Globus pallidus (tissue), 1 donor: ENCODE data around the gene SLC35F3.

ENCODE experiments used
- DNase-seq: peaks from one replicate; pipeline ENCODE4 v3.0.0-alpha.2; 2015; ENCODE audit warnings: low spot score

The SLC35F3 gene

GRCh38 chr1:234256359-234256758 is 351.9 kb downstream of the SLC35F3 start:
- no peak for DNase-seq

- DNase-seq: no peak
Measured at GRCh38 chr1:234258071-234258470, 353.6 kb downstream of the SLC35F3 start.

DNA sequence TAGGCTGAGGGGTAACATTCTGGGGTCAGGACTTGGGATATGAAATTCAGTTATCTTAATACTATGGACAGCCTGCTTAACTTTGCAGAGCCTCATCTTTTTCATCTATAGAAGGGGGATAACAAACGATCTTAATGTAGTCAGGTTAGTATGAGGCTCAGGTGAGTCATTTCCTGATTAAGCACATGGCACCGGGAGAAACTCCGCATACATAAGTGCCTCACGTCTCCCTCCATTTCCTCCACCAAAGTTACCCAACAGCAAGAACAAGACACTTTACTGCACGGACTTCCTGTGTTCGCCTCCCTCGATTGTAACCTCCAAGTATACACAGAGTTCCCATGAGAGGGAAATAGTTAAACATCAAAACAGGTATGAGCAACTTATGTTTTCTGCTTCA is 356.1 kb downstream of the SLC35F3 start:
- no peak for DNase-seq

DNA sequence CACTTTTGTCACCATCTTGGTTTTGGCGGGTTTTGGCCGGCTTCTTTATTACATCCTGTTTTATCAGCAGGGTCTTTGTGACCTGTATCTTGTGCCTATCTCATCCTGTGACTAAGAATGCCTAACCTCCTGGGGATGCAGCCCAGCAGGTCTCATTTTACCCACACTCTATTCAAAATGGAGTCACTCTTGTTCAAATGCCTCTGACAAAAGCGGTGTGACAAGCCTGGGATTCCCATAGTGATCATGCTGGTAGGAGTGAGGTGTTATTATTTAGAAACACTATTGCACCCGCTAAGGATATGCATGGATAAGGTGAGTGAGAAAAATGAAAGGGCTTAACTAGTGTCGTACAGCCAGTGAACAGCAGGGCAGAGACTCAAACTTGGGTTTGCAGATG is 357.1 kb downstream of the SLC35F3 start:
- no peak for DNase-seq

- no peak for DNase-seq
Measured at GRCh38 chr1:234262007-234262753, 357.7 kb downstream of the SLC35F3 start.

GRCh38 chr1:234262754-234263105 is 358.3 kb downstream of the SLC35F3 start:
- no peak for DNase-seq

- DNase-seq: no peak
Measured at GRCh38 chr1:234264832-234265231, 360.4 kb downstream of the SLC35F3 start.

- no peak for DNase-seq
Measured at GRCh38 chr1:234265321-234265720, 360.8 kb downstream of the SLC35F3 start.

GRCh38 chr1:234265861-234266260 is 361.4 kb downstream of the SLC35F3 start:
- DNase-seq: no peak

DNA sequence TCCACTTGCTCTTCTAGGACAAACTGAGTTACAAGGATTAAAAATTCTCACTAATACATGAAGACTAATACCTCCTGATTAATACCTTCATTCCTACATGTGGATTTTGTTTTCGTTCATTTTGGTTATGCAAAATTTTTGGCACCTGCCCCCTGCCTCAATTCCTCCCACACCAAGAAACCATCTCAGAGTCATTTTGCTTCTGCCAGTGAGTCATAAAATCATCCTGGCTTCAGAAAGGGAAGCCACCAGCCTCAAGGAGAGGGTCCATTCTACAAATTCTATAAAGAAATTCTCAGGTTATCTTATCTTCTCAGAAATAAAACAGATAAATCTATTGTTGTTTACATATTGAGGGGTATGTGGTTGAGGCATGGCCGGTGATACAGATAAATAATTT is 365.6 kb downstream of the SLC35F3 start:
- no peak for DNase-seq

DNA sequence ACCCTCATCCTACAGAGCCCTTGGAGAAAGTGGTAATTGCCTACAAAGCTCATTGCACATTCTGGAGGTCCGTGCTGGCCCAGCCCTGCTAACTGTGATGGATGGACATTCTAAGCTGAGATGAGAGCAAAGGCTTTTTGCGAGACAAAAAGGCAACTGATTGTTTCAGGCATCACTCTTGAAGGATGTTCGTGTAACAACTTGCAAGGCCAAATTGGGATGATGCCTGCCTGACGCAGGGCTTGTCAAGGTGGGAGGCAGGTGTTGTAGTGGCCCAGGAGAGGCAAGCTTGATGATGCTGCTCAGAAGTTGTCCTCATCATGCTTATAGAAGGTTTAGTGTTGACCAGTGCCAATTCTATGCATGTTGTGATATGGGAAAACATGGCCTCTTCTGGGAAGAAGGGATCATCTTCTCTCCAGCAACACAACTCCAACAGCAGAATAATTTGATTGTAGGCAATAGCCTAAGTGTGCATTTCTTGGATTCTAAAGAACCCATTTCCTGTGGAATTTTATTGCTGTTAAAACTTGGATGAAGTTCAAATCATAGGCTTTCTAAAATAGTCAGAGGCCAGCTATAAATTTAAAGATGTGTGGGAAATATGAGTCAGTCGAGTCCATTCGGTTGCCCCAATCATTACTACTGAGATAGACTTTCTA is 366.2 kb downstream of the SLC35F3 start:
- no peak for DNase-seq

GRCh38 chr1:234271243-234271606 is 366.7 kb downstream of the SLC35F3 start:
- no peak for DNase-seq

DNA sequence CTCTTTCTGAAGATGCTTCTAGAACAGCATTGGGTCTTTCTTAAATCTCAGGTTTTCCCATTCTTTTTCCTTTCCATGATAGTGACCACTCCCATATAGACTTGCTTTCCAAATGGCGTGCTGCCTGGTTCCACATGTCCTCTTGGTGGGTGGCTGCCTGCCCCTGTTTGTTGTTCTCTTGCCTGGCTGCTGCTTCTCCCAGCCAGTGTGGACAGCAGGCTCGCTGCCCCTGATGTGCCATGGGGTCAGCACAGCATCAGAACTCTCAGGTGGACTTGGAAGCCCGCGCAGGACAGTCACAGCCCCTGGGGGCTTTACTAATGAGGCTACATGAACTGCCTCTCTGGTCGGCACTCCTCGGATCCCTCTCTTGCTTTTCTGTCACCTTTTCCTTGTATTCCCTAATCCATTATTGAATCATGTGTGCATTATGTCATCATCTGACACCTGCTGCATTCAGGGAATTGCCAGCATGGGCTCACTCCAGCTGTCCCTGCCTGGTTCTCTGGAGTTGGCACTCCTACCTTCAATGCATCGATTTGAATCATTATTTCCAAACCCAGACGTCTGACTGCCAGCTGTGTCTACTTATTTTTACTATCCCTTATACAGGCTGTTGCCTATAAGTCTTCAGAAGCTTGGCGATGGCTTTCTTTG is 368.3 kb downstream of the SLC35F3 start:
- no peak for DNase-seq

DNA sequence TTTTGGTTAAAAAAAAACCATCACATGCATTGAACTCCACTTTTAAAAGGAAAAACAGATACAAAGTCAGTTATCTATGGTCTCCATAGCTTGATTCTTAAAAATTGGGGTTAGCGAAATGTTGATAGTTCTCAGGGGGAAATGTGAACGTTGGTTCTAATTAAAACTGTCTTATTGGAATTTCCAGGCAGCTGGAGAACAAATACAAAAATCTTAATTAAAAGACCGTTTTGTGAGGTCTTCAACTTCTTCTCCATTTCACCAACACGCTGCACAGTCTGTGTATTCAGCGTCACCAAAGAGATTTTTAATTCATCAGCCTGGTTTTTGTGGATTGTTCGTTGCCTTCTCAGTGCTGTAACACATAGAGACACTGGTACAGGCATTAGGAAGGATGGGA is 369.5 kb downstream of the SLC35F3 start:
- no peak for DNase-seq

DNA sequence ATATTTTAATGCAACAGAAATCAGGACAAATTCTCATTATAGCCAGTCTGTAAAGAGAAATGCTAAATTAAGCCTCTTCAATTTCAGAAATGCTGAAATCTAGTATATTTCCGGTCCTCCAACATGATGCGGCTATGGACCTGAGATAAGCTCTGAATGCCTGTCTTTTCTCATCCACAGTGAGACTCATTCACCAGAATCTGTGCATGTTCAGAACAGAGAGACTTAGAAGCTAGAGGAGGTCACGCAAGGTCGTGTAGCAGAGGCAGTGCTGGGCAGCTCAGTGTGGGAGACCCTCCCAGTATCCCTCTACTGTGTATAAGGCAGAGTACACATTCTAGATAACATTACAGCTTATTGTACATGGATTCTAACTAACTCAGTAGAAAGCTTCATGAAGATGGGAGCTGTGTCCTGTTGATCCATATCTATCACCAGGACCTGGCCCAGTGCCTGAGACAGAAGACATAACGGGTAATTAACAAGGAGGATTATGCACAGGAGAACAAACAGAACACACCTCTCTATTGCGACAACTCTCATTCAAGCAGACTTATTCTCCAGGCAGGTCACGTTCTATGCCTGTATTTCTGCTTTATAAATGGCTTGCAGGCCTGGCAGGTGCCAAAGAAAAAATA is 371.8 kb downstream of the SLC35F3 start:
- no peak for DNase-seq

- peak; percentile 63 for DNase-seq
Measured at GRCh38 chr1:234277161-234277868, 372.8 kb downstream of the SLC35F3 start.

DNA sequence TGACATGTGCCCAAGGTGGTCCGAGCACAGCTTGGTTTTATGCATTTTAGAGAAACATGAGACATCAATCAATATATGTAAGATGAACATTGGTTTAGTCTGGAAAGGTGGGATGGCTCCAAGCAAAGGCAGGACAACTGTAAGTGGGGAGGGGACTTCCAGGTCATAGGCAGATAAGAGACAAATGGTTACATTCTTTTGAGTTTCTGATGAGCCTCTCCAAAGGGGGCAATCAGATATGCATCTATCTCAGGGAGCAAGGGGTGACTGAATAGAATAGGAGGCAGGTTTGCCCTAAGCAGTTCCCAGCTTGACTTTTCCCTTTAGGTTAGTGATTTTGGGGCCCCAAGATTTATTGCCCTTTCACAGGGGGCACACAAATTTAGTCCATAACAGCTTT is 374.5 kb downstream of the SLC35F3 start:
- DNase-seq: no peak

- no peak for DNase-seq
Measured at GRCh38 chr1:234280500-234280899, 376.0 kb downstream of the SLC35F3 start.

- peak; percentile 78 for DNase-seq
Measured at GRCh38 chr1:234281826-234282489, 377.5 kb downstream of the SLC35F3 start.

DNA sequence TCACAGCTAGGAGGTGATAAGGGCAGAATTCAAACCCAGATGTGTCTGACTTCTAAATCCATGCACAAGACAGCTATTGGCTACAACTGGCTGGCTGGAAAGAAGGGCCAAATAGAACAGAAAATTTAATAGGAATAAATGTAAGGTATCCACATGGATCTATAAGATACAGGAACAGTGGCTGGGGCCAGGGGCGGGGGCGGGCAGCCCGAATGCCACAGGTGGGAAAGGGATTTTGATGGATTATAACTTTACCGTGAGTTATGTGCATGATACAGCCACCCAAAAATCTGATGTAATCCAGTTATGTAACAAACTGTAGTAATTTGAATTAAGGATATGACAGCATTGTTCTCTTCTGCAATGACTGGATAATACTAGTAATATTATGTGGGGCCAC is 381.7 kb downstream of the SLC35F3 start:
- no peak for DNase-seq

GRCh38 chr1:234288946-234289345 is 384.5 kb downstream of the SLC35F3 start:
- DNase-seq: no peak
